HG02981 (cell line): ENCODE data around the gene GATB.

Source experiments
- ATAC-seq: cut with Tn5 transposase; IDR thresholded peaks from one replicate; pipeline ENCODE4 v1.9.1; 2021; ENCODE audit warnings: mild to moderate bottlenecking, moderate library complexity; ENCODE audit not compliant: unreplicated experiment

Gene GATB

GRCh38 chr4:151659601-151660364 is 101.0 kb downstream of the GATB start:
- no peak for ATAC-seq

DNA sequence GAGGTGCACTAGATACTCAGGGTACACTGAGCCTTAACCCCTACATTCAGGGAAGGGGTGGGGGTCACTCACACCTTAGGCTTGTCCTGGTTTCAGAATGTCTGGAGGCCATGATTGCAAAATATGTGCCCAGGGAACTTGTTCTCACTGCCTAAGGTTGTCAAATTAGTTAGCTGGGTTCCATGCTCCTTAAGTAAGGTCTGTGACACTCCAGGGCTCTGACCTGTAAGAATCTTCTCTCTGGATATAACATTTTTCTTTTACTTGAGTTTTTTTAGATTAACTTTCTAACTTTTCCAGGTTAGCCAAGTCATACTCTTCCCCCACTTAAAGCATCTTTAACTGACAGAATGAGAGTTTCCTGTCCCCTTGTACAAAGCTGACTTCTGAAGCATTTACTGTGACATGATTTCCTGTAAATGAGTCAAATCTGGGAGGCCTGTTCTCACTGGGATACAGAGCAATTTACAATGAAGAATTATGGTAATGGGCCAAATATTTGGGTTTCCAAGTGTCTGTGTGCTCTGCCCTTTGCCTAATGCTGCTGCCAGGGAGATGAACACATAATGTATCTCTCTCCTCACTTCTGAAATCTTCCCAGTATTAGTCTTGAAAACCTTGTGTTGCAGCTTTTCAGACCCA is 101.7 kb downstream of the GATB start:
- ATAC-seq, result no peak

- ATAC-seq, result no peak
Observed at GRCh38 chr4:151657896-151658295, 102.9 kb downstream of the GATB start.

GRCh38 chr4:151656058-151656457 is 104.7 kb downstream of the GATB start:
- no peak for ATAC-seq

GRCh38 chr4:151653548-151653918 is 107.3 kb downstream of the GATB start:
- no peak for ATAC-seq

DNA sequence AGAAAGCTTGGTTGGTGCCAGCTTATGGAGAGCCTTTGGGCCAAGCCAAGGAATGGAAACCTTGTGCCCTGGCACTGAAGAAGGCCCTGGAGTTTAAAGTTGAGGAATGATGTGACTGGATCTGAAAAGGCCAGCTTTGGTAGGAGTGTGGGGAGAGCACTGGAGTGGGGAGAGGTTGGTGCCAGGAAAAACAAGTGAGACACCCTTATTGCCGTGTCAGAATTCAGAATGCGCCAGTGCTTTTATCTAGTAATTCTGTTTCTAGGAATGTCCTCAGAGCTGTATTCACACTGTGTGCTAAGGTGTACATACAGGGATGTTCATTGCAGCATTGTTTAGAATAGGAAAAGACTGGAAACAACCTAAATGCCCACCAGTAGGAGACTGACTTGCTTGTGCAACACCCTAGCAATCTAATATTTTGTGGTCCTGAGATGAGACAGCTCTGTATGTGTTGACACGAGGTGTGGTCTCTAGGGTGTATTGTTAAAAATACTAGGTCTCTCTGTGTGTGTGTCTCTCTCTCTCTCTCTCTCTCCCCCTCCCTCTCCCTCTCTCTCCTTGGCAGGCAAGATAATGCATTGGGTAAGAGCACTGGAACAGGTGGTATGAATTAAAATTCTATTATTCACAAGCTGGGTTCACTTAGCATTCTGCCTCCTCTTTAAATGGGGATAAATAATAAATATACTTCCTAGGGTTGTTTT is 107.8 kb downstream of the GATB start:
- ATAC-seq, result no peak

GRCh38 chr4:151651496-151651895 is 109.3 kb downstream of the GATB start:
- no peak for ATAC-seq

DNA sequence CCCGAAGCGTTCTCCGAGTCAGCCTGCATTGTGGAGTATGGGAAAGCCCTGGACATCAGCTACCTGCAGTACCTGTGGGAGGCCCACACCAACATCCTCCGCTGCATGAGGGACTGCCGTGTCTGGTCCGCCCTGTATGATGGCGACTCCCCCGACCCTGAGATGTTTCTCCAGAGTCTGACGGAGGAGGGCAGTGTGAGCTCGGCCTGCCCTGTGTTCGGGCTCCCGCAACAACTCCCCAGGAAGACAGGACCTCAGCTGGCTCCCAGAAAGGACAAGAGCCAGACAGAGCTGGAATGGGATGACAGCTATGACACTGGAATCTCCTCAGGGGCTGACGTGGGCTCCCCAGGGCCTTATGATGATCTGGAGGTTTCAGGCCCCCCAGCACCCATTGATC is 111.3 kb downstream of the GATB start:
- no peak for ATAC-seq

DNA sequence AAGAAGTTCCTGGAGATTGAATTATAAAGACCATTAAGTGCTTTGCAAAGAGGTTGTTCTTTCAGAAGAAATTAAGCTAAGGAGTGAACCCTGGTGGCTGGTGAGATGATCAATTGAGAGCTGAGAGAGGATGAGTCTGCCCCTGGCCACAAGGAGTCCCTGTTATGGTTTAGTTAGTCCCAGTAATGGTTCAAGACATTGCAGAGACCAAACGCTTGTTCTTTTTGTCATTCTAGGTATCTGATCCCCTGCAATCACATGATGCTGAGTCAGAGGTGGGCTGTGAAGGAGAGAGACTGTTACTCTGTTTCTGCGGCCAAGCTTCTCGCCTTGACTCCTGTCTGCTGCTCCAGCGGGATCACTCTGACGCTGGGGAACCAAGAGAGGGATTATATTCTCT is 114.5 kb downstream of the GATB start:
- no peak for ATAC-seq

- no peak for ATAC-seq
Observed at GRCh38 chr4:151644622-151645021, 116.2 kb downstream of the GATB start.

GRCh38 chr4:151643564-151643963 is 117.2 kb downstream of the GATB start:
- ATAC-seq, result no peak

GRCh38 chr4:151641983-151642382 is 118.8 kb downstream of the GATB start:
- ATAC-seq, result no peak

- ATAC-seq, result no peak
Observed at GRCh38 chr4:151641167-151641566, 119.6 kb downstream of the GATB start.

DNA sequence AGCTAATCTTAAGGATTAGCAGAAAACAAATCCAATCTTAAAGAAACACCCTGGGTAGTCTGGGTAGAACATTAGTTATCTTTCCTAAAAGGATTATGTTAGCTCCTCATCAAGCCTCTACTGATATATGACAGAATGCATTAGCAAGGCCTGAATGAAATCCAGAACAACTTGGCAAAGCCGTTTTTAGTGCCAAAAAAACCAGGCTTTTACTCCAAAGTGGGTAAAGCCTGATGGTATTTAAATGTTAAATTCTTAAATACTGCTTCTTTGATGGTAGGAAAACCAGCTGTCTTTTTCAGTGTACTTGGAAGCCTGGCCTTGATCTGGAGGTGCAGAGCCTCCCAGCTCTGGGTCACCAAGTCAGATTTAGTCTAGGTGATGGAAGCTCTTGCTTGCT is 120.4 kb downstream of the GATB start:
- no peak for ATAC-seq

DNA sequence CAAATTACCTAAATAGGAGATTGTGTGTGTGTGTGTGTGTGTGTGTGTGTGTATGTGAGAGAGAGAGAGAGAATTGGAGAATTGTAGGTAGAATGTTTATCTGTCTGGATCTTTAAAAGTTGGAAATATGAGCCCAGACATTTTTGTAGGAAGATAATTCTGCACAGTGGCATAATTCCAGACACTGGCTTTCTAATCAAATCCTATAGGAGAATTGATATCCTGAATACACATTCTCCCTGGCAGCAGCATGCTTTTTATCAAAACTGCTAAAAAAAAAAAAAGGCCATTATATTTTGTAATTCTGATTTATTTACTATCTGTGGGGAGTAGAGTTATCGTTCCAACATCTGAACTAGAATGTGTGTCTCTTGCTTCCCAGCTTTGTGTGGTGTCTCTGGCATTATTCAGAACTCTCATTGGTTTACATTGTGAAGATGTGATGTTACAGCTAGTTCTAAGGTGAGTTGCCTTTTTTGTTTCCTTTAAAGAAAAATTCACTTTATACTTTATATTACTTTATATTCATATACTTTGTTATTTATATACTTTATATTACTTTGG is 122.4 kb downstream of the GATB start:
- ATAC-seq, result no peak

DNA sequence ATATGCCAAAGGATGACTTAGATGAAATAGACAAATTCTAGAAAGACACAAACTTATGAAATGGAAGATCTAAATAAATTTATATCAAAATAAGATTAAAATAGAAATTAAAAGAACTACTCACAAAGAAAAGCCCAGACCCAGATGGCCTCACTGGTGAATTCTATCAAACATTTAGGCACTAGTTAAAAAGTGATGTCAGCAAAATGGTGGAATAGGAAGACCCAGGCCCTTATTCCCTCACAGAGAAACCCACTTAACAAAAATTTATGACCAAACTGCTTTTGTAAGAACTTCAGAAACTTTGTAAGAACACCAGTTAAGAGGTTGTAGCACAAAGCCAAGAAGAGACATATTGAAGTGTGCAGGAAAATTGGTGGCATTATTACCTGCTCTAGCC is 129.5 kb downstream of the GATB start:
- no peak for ATAC-seq

DNA sequence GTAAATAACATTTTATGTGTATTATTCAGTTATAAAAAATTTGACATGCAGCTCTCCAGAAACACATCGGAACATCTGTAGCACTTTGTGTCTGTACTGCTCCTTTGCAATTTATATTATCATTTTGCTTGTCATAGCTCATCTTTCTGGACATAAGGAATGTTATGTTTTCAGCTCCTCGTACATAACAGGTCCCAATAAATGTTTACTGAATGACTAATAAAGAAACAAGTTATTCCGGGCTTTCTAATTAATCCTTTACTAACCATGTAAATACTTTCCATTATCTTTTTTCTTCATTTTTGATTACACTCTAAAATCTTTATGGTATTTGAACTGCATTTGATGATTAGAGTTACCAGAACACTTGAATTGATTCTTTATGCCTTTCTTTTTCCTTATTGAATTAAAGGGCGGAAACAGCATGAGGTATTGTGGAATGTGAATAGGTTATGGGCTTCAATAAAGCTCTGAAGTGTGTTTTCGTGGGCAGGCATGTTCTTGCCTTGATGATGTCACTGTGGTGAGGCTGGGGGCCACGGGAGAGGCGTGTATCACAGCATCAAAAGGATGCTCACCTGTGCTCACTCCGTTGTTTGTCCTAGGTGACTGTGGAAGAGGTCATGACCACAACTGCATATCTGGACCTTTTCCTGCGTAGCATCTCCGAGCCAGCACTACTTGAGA is 131.6 kb downstream of the GATB start:
- no peak for ATAC-seq

DNA sequence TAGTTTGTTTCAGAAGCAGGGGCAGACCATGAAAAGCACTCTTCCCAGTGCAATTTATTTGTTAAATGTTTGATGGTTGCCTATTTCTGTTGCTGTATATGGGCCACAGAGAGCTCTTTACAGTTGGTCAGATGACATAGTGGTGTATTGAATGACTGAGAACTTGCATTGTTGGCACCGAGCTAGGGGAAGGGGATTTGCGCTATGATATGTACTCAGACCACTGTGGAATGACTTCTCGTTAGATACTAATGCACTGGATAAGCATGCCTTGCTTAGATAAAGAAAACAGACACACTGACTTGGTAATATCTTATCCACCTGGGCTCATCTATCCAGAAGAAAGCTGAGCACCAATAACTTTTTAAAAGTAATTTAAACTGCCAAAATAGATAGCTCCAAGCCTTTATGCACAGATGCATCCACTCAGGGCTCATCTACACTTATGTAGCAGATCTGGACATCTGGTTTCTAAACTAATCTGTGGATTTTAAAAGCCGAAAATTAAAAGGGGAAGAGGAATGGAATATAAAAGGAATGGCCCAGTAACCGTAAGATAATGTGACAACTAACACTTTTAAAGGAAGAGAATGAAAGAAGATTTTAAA is 132.7 kb downstream of the GATB start:
- no peak for ATAC-seq

- no peak for ATAC-seq
Observed at GRCh38 chr4:151627491-151627890, 133.3 kb downstream of the GATB start.

DNA sequence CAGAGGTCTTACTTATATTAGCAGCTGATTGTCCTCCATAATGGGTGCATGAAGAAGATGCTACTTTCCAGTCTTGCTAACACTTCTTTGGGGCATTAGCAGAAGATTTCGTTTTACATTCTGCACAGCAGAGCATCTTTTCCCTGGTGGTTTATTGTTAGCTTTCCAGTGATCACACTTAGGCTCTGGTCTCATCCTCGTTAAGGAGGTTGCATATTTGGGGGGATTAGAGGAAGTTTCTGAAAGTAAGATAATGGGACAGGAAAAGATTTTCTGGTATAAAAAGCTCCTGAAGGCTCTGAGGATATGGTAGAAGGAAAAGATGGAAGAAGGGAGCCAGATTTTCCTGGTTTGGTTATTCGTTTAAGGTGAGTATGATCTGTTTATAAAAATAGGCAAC is 134.1 kb downstream of the GATB start:
- ATAC-seq, result no peak

DNA sequence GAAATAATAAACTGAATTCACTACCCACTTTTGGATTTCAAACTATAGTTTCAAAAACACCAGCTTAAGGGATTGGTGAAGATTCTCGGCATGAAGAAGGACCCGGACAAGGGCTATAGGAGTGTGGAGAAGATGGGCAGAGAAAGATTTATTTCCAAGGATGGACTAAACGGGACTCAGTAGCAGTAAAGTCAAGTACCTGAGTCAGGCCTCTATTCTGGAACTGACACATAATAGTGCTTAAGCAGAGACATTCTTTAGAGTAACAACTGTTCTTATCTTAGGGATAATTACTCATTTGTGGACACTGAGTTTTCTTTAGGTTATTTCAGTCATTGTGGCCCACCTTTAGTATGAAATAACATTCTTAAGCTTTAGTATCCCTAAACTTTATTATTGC is 134.6 kb downstream of the GATB start:
- ATAC-seq, result no peak
